Measurements from ENCODE around the gene CERS3. TPM values are rescaled to one million over a fixed set of nuclear protein-coding genes. Genes with fewer than 3 reads are reported as not detected.

The CERS3 gene
- total RNA-seq, 1 experiment from 2014 or later = not detected

- ChIA-PET CTCF (interaction anchor here (0.5 kb wide), 1 partner anchor 124 kb away, joined by 3 read pairs; no protein-coding TSS in a partner anchor), POLR2A (ENCODE audit: low non-redundant PET) (no interaction called here)
- no peaks in the 10 kb centered on the region for H3K36me3 ChIP-seq (ENCODE audit: insufficient read depth, low read length, poor library complexity, severe bottlenecking)
- DNase-seq (ENCODE audit: low spot score) = no peak
- H3K4me1 ChIP-seq (ENCODE audit: insufficient read depth, low read length, poor library complexity, severe bottlenecking) = no peaks in the 10 kb centered on the region
- intact Hi-C loops (cut with micrococcal nuclease; ENCODE audit: unreplicated experiment) = no loop called here
- no TSS peak for BruUV-seq (replicated peaks)
- H3K4me3 ChIP-seq (ENCODE audit: low read depth, low read length, poor library complexity, severe bottlenecking) = no peak overlapping the region
- TF ChIP-seq CTCF (conservative IDR thresholded peaks at IDR 0.05; ENCODE audit: low read depth, low read length) (no peak), EZH2 (IDR thresholded peaks at IDR 0.05; ENCODE audit: borderline replicate concordance, low read depth, low read length, poor library complexity, severe bottlenecking) (no peak)
- H3K27me3 ChIP-seq (replicated peaks; ENCODE audit: insufficient read depth, low read depth, low read length, poor library complexity) = no peaks in the 10 kb centered on the region
- H3K9me3 ChIP-seq (ENCODE audit: low read depth, low read length, poor library complexity, severe bottlenecking) = no peaks in the 10 kb centered on the region
- no peak overlapping the region for H3K27ac ChIP-seq (ENCODE audit: low read depth, low read length, poor library complexity, severe bottlenecking)
Observed at GRCh38 chr15:100355342-100355741, 173.4 kb downstream of the CERS3 start.

GRCh38 chr15:100353449-100353848 is 175.3 kb downstream of the CERS3 start:
- ChIA-PET POLR2A (ENCODE audit: low non-redundant PET) (no interaction called here), CTCF (no interaction called here)
- TF ChIP-seq CTCF (conservative IDR thresholded peaks at IDR 0.05; ENCODE audit: low read depth, low read length) (no peak), EZH2 (IDR thresholded peaks at IDR 0.05; ENCODE audit: borderline replicate concordance, low read depth, low read length, poor library complexity, severe bottlenecking) (no peak)
- no TSS peak for BruUV-seq (replicated peaks)
- no peaks in the 10 kb centered on the region for H3K4me1 ChIP-seq (ENCODE audit: insufficient read depth, low read length, poor library complexity, severe bottlenecking)
- no peaks in the 10 kb centered on the region for H3K27me3 ChIP-seq (replicated peaks; ENCODE audit: insufficient read depth, low read depth, low read length, poor library complexity)
- H3K36me3 ChIP-seq (ENCODE audit: insufficient read depth, low read length, poor library complexity, severe bottlenecking) = no peaks in the 10 kb centered on the region
- no peaks in the 10 kb centered on the region for H3K9me3 ChIP-seq (ENCODE audit: low read depth, low read length, poor library complexity, severe bottlenecking)
- no peak overlapping the region for H3K4me3 ChIP-seq (ENCODE audit: low read depth, low read length, poor library complexity, severe bottlenecking)
- no peak for DNase-seq (ENCODE audit: low spot score)
- no peak overlapping the region for H3K27ac ChIP-seq (ENCODE audit: low read depth, low read length, poor library complexity, severe bottlenecking)
- intact Hi-C loops (cut with micrococcal nuclease; ENCODE audit: unreplicated experiment) = loop anchor here (5.0 kb wide), 1 partner anchor 654 kb away; no protein-coding TSS in a partner anchor

GRCh38 chr15:100350434-100351226 is 178.1 kb downstream of the CERS3 start:
- ChIA-PET POLR2A (ENCODE audit: low non-redundant PET) (no interaction called here), CTCF (interaction anchor here (0.9 to 1.9 kb wide), 5 partner anchors 8 to 222 kb away, joined by 3 to 11 read pairs (median 7); no protein-coding TSS in a partner anchor)
- Histone ChIP-seq H3K4me1 (ENCODE audit: insufficient read depth, low read length, poor library complexity, severe bottlenecking) (no peaks in the 10 kb centered on the region), H3K36me3 (ENCODE audit: insufficient read depth, low read length, poor library complexity, severe bottlenecking) (no peaks in the 10 kb centered on the region), H3K4me3 (ENCODE audit: low read depth, low read length, poor library complexity, severe bottlenecking) (peak overlapping the region; percentile 50), H3K27ac (ENCODE audit: low read depth, low read length, poor library complexity, severe bottlenecking) (no peak overlapping the region), H3K9me3 (ENCODE audit: low read depth, low read length, poor library complexity, severe bottlenecking) (no peaks in the 10 kb centered on the region), H3K27me3 (replicated peaks; ENCODE audit: insufficient read depth, low read depth, low read length, poor library complexity) (no peaks in the 10 kb centered on the region)
- no TSS peak for BruUV-seq (replicated peaks)
- peak; percentile 4 for DNase-seq (ENCODE audit: low spot score)
- intact Hi-C loops (cut with micrococcal nuclease; ENCODE audit: unreplicated experiment) = loop anchor here (5.0 kb wide), 1 partner anchor 657 kb away; no protein-coding TSS in a partner anchor
- TF ChIP-seq EZH2 (IDR thresholded peaks at IDR 0.05; ENCODE audit: borderline replicate concordance, low read depth, low read length, poor library complexity, severe bottlenecking) (no peak), CTCF (conservative IDR thresholded peaks at IDR 0.05; ENCODE audit: low read depth, low read length) (no peak)

Other genes with a start within 250 kb of the CERS3 start
- gene ADAMTS17, start 187.0 kb downstream of the CERS3 start, total RNA-seq (2021) = 0.15 TPM in 1 of 2 replicates, not detected in the other
- 16.1 and 17.3 TPM in 2 replicates for gene LINS1, start 73.2 kb upstream of the CERS3 start, total RNA-seq (2021)
- 14.5 and 15.0 TPM in 2 replicates for gene ASB7, start 73.6 kb upstream of the CERS3 start, total RNA-seq (2021)

Measured in A673 (cell line).